HG02623 (cell line): ENCODE data around the gene BTN1A1.
"Not testable (repeated sequence)": the region's sequence is repeated elsewhere in the genome, so short reads cannot be mapped to it uniquely, and the experiment has no call there.

Source experiments
- ATAC-seq: cut with Tn5 transposase; IDR thresholded peaks from one replicate; pipeline ENCODE4 v1.9.1; 2021; ENCODE audit warnings: moderate library complexity; ENCODE audit not compliant: unreplicated experiment

The BTN1A1 gene

GRCh38 chr6:26536571-26537159 lies 36.6 kb downstream of the BTN1A1 start:
- no peak for ATAC-seq

GRCh38 chr6:26537160-26537845 lies 37.2 kb downstream of the BTN1A1 start:
- peak; percentile 33 for ATAC-seq

GRCh38 chr6:26537846-26538571 lies 37.9 kb downstream of the BTN1A1 start, which contains the start of gene HMGN4:
Gene HMGN4, plus strand, starts transcription at chr6:26538366. Its CDS starts 6,841 bp downstream, at chr6:26545207.
- peak; percentile 55 for ATAC-seq

GRCh38 chr6:26538572-26538902 lies 38.4 kb downstream of the BTN1A1 start:
- ATAC-seq = no peak

GRCh38 chr6:26539071-26539615 lies 39.0 kb downstream of the BTN1A1 start:
- no peak for ATAC-seq

GRCh38 chr6:26541579-26541978 lies 41.5 kb downstream of the BTN1A1 start:
- no peak for ATAC-seq

- ATAC-seq = no peak
Measured at GRCh38 chr6:26543953-26544352, 43.9 kb downstream of the BTN1A1 start.

GRCh38 chr6:26544473-26544872 lies 44.4 kb downstream of the BTN1A1 start:
- no peak for ATAC-seq

- no peak for ATAC-seq
Measured at GRCh38 chr6:26545627-26546026, 45.5 kb downstream of the BTN1A1 start.

GRCh38 chr6:26547363-26547762 lies 47.3 kb downstream of the BTN1A1 start:
- ATAC-seq = not testable (repeated sequence)

GRCh38 chr6:26550250-26550993 lies 50.3 kb downstream of the BTN1A1 start:
- peak; percentile 28 for ATAC-seq

GRCh38 chr6:26552205-26552604 lies 52.1 kb downstream of the BTN1A1 start:
- no peak for ATAC-seq

GRCh38 chr6:26552640-26553188 lies 52.6 kb downstream of the BTN1A1 start:
- no peak for ATAC-seq

GRCh38 chr6:26553264-26553634 lies 53.1 kb downstream of the BTN1A1 start:
- peak; percentile 34 for ATAC-seq

- ATAC-seq = peak; percentile 35
Measured at GRCh38 chr6:26553635-26554446, 53.7 kb downstream of the BTN1A1 start.

- no peak for ATAC-seq
Measured at GRCh38 chr6:26554447-26554696, 54.3 kb downstream of the BTN1A1 start.

GRCh38 chr6:26554697-26555504 lies 54.8 kb downstream of the BTN1A1 start:
- ATAC-seq = no peak

- no peak for ATAC-seq
Measured at GRCh38 chr6:26555505-26556262, 55.6 kb downstream of the BTN1A1 start.
